GM12892 (cell line): Measurements from ENCODE around the gene SPECC1L.

Source experiments
- POLR2A ChIP-seq: IDR thresholded peaks from 2 replicates; pipeline ENCODE4 v1.6.1; 2011; ENCODE audit warnings: low read depth, low read length, control low read depth
- POLR2AphosphoS5 ChIP-seq: IDR thresholded peaks from 2 replicates; pipeline ENCODE4 v1.6.1; 2011; ENCODE audit warnings: low read depth, low read length, control low read depth
- TAF1 ChIP-seq: IDR thresholded peaks from 2 replicates; pipeline ENCODE4 v1.6.1; 2011; ENCODE audit warnings: low read depth, mild to moderate bottlenecking, control low read depth, low read length, borderline replicate concordance

DNA sequence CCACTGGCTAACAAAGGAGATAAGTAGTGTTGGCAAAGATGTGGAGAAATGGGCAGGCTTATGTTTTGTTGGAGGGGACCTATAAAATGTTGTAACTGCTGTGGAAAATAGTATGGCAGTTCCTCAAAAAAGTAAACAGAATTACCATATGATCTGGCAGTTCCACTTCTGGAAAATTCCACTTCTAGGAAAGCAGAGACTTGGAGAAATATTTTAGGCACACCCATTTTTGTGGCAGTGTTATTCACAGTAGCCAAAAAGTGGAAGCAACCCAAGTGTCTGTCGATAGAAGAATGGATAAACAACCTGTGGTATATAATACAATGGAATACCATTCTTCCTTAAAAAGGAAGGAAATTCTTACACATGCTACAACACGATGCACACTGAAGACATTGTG, 99.8 kb downstream of the SPECC1L start:
- TF ChIP-seq POLR2A (no peak), POLR2AphosphoS5 (no peak), TAF1 (no peak)
